CD4-positive, alpha-beta T cell treated with Interferon gamma for 1 hour (primary cell): Measurements from ENCODE around the gene DRAXIN.

Source experiments
- DNase-seq: peaks from one replicate; pipeline ENCODE4 v3.0.0-alpha.2; 2020

The DRAXIN gene

DNA sequence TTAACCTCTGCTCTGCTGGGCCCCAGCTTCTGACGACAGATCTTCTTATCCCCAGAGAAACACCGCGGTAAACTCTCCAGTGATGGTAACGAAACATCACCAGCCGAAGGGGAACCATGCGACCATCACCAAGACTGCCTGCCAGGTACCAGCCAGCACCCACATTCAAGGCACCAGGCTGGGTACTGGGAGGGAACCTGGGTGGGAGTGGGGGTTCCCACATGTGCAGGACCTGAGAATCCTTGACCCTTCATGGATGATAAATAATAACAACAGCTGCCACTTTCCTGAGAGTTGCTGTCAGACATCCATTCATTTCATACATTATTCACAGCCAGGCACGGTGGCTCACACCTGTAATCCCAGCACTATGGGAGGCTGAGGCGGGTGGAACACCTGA, 20.8 kb downstream of the DRAXIN start:
- DNase-seq: no peak

DNA sequence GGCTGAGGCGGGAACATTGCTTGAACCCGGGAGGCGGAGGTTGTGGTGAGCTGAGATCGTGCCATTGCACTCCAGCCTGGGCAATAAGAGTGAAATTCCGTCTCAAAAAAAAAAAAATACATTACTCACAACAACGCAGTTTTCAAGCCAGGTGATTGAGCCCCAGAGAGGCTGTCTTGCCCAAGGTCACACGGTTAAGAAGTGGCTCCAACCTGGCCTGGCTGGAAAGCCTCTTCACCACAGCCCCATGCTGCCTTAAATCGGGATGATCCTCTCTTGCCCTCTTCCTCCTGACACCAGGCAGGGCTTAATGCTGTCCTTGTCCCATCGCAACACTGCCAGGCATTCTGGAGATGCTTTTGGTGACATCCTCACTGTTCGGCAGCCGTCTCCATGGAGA, 21.6 kb downstream of the DRAXIN start:
- no peak for DNase-seq

DNA sequence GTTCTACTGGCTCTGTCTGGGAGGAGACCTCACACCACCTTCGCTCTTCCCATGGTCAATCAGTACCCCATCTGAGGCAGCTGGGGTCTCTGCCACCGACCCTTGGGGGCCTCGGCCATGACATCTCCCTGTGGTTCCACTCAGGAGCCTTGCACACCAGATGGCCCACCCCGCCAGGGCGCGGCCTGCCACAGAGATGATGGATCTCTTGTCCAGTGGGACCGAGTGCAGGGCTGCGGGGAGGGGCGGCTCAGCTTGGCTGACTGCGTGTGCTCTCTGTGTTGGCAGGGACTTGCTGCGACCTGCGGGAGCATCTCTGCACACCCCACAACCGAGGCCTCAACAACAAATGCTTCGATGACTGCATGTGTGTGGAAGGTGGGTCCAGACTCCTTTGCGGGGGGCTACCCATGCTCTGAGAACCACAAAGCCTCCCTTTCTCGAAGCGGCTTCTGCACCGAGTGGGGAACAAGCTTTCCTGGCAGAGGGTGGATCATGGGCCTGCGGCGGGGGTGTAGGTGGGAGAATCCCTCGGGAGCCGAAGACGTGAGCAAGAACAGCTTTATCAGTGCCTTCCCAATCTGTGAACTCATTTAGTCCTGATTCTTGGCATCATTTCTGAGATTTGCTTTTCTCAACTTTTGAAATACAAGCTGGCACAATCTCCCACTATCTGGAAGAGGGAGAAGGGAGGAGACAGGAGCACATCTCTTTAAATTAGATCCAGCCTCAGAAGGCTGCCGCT, 23.5 kb downstream of the DRAXIN start:
- DNase-seq: no peak

DNA sequence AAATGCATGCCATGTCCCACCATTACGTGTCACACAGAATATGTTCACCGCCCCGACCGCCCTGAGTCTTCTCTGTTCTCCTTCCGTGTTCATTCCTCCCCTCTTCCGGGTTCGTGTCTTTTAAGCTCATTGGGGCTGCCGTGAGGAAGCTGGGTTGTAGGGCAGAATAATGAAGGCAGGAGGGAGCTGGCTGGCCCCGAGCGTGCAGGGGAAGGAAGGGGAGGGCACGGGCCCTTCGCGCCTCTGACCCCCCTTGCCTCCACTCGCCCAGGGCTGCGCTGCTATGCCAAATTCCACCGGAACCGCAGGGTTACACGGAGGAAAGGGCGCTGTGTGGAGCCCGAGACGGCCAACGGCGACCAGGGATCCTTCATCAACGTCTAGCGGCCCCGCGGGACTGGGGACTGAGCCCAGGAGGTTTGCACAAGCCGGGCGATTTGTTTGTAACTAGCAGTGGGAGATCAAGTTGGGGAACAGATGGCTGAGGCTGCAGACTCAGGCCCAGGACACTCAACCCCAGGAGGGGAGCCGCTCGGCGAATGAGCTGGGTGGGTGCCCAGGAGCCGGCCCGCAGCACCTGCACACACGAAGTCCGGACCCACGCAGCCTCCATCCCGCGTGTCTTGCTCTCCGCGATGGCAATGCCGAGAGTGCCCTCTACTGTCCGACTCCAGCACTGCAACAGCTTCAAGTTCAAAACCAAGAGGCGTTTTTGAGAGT, 28.0 kb downstream of the DRAXIN start:
- peak; percentile 83 for DNase-seq

DNA sequence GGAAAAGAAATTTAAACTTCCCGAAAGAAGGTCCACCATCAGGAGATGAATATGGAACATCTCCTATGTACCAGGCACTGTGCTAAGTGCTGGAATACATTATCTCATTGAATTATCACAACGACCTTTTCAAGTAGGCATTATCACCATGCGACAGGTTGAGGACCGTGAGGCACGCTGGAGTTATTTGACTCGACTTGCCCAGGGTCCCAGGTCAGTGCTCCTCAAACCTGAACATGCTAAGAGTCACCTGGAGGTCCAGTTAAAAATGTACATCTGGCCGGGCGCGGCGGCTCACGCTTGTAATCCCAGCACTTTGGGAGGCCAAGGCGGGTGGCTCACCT, 28.5 kb downstream of the DRAXIN start:
- DNase-seq: no peak

DNA sequence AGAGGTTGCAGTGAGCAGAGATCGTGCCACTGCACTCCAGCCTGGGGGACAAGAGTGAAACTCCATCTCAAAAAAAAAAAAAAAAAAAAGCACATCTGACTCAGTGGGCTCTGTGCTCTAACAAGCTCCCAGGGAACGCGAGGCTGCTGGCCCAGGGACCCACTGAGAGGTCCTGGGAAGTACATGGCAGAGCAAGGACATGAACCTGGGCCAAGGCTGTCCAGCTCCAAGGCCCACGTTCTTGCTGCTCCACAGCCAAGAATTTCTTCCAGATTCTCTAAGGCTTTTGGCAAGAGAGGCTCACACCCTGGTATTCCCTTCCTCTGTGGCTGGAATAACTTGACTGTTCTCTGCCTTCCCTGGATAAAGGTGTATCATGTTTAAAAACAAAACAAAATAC, 29.0 kb downstream of the DRAXIN start:
- DNase-seq: no peak

DNA sequence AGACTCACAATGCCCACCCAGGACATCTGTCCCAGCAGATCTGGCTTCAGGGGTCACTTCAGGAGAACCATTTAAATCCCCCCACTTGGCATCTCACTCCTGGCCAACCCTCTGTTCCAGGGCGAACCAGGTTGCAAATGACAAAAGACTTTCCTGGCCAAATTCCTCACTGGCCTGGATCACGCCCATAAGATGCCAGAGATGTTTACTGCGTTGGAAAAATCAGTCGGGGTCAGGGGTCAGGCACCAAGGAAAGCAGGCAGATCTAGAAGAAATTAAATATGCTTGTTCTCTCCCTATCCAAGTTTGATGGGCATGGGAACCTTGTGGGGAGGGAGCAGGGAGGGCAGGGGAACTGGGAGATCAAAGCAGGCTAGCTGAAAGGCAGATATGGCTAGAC, 29.8 kb downstream of the DRAXIN start:
- no peak for DNase-seq

DNA sequence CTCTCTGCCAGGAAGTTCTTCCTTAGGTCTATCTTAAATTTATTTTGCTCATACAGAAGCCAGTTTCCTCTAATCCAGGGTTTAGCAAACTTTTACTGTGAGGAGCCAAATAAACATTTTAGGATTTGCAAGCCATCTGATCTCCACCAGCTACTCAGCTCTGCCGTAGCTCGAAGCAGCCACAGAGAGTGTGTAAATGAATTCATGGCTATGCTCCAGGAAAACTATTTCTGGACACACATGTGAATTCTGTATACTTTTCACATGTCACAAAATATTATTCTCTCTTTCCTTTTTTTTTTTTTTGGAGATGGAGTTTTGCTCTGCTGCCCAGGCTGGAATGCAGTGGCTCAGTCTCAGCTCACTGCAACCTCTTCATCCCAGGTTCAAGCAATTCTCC, 31.0 kb downstream of the DRAXIN start:
- no peak for DNase-seq

DNA sequence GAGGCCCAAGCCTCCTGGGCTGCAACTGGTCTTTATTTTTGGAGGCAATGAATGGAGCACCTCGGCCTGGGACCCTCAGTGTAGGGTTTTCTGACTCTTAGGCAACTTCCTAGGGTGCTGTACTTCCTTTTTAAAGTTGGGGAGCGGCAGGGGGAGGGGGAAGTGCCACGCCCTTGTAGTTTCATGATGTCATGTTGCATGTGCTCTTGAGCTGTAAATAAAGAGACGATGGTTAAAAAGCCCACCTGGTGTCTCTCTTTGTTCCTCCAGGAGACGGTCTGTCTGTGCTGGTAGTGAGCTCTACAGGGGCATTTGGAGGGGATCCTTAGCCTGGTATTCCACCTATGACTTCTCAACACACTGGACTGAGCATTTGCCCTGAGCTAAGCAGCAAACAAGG, 34.1 kb downstream of the DRAXIN start:
- DNase-seq: peak; percentile 49

DNA sequence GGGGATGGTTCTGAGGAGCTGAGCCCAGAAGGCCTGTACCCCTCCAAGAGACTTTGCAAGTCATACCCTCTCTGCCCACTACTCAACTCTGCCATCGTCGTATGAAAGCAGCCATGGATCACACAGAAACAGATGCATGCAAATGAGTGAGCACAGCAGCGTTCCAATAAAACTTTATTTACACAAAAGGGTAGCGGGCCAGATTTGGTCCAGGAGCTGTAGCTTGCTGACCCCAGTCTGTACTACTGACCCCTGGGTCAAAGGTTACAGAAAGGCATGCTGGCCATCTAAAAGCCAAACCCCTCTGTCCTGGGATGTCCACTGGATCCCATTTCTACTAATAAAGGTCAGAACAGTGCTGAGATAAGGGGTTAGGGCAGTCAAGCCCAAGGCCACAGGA, 35.6 kb downstream of the DRAXIN start:
- no peak for DNase-seq

DNA sequence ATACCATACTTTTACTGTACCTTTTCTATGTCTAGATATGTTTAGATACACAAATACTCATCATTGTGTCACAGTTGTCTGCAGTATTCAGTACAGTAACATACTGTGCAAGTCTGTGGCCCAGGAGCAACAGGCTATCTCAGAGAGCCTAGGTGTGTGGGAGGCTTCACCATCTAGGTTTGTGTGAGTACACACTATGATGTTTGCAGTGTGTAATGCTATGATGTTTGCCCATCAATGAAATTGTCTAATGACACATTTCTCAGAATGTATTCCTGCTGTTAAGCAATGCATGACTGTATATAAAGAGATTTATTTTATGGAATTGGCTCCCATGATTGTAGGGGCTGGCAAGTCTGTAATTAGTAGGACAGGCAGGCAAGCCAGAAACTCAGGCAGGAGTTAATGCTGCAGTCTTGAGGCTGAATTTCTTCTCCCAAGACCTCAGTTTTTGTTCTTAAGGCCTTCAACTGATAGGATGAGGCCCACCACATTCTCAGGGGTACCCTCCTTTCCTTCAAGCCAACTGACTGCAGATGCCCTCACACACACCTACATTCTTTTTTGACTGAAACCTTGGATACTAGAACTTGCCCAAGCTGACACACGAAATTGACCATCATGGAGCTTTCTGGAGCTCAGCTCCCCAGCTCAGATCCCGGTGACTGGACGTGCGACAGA, 36.8 kb downstream of the DRAXIN start:
- no peak for DNase-seq

DNA sequence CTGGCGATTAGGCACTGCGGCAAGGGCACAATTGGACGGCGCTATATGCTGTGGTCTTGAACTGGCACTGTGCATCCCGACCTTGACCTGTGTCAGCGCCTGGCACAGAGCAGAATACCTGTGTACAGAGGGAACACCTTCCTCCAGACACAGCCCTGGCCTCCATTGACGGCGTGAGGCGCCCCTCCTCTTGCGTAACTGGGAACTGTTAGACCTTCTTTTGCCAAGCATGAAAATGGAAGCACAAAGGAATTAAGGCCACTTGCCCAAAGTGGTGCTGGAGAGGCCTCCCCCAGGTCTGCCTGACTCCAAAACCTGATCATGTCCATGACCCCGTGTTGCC, 37.6 kb downstream of the DRAXIN start:
- no peak for DNase-seq

DNA sequence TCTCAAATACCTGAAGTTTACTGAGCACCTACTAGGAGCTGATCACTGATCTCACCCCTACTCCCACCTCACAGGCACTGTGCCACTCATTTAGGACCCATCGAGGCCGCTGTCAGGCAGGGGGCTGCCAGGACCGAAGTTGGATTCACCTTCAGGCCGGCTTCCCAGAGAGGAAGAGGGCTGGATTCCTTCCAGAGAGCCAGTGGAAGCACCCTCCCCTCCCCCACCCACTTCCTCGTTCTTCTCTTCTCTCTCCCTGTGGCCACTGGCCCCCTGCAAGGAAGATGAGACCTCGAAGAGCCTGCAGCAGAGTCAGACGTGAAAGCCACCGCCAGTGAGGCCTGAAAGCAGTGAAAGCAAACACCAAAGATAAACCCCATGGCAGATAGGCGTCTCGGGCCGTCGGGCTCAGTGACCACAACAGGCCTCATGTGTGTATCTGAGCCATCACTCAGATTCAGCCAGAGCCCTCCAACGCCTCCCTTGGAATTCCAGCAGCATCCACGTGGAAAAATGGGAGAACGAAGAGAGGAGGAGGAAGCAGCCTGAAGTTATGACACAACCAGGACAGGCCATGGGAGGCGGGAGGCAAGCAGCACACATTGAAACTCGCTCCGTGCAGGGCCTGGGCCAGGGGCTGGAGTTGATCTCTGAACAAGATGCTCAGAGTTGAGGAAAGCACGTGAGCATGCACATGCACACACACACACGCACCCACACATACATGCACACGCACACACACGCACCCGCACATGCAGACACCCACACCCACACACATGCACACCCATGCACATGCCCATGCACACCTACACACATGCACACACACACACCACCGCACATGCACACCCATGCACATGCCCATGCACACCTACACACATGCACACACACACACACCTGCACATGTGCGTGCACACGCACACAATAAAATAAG, 38.3 kb downstream of the DRAXIN start:
- no peak for DNase-seq

DNA sequence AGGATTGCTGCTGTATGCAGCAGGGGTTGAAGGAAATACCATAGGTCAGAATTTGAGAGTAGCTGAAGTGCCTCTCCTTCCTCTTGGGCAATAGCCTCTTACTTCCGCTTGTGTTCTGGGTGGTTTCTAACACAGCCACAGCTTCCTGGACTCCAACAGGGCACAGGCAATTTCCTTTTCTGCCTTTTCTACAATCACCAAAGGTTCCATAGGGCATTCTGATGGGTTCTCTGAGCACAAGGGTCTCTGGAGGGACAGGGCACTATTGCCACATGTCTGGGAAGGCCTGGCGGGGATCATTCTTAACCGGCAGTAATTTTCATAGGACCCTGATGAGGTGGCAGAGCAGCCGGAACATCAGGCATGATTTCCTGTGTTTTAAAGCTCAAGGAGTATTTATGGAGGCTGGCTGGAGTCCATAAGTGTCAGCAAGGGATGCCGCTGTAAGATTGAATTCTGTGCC, 39.0 kb downstream of the DRAXIN start:
- peak; percentile 43 for DNase-seq

DNA sequence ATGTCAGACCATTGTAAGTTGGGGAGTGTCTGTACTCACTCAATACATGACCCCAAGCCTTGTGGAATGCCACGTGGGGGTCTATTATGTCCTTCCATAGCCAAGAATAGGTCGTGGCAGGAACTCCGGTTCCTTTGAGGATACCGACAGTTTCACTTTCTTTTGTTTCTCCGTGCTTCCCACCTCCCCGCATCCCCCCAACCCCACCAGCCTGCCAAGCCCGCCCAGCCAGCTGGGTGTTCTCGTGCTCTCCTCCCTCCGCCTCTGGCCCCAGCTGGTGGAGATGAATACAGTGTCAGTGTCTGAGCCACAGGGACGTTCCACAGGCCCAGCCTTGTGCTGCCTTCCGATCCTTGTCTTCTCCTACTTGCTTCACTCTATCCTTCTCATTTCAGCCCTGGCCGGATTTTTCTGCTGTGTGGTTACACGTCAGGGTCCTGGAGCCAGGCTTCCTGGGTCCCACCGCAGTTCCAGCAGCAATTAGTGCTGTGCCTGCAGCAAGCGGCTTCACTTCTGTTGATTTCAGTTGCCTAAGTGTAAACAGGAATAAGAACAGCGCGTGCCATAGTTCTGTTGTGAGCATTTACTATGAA, 40.3 kb downstream of the DRAXIN start:
- DNase-seq: peak; percentile 24

DNA sequence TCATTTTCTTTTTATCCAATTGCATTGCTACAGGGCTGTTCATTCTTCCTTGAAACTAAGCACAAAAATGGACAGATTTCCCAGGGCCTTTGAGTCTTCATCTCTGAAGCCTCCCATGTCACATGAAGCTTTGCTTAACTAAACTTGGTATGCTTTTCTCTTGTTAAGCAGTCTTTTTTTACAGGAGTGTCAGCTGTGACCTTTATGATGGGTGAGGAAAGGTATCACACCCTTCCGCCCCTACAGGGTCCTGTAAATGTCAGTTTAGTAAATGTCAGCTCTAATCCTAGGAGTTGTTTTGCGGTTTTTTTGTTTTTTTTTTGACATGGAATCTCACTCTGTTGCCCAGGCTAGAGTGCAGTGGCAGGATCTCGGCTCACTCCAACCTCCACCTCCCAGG, 41.8 kb downstream of the DRAXIN start:
- DNase-seq: no peak

DNA sequence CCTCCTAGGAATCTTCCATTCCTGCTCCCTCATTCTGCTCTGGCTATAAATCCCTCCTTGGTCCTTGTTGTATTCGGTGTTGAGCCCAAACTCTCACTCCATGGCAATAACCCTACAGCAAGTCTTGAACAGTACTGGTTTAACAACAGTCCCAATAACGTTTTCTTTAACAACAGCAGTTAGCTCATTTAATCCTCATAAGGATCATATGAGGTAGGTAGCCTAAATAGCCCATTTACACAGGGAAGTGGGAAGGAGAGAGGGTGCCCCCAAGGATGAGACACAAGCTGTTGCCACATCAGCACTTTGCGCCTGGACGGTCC, 44.0 kb downstream of the DRAXIN start:
- DNase-seq: no peak

DNA sequence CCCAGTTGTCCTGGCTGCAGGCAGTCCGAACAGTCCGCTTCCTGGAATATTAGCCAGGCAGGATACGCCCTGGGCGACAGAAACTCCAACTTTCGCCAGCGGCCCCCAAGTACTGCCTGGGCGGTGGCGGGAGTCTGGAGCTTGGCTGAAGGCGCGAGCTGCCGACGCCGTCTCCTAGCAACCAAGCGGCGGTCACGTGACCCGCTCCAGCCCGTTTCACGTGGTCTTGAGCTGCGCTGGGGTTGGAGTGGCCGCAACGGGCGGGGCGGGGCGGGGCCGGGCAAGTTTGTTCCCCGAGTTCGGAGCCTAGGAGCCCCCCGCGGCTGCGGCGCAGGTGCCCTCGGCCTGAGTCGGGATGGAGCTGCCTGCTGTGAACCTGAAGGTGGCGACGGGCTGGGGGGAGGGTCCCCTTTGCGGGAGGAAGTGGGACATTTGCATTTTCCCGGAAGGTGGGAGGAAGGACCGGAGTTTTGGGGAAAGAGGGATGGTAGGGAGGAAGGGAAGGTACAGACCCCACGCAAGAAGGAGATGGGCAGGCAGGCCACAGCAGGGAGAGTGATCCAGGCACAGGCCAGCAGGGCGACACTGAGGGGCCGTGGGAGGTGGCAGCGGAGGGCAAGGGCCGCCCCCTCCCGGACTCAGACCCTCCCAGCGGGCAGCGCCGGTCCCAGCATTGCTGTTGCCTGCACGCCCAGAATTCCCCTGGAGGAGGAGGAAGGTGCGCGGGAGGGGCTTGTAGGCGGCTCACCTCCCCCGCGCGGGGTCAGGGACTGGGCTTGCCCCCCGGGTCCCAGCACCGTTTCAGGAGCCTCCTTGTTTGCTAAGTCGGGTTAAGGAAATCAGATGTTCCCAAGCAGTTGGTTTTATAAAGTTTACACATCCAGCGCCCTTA, 44.6 kb downstream of the DRAXIN start, which contains the start of gene AGTRAP:
Gene AGTRAP (plus strand): TSS at position 283 of the 892 bp plus-strand sequence. CDS start 73 bp downstream, at position 356.
- peak; percentile 90 for DNase-seq

DNA sequence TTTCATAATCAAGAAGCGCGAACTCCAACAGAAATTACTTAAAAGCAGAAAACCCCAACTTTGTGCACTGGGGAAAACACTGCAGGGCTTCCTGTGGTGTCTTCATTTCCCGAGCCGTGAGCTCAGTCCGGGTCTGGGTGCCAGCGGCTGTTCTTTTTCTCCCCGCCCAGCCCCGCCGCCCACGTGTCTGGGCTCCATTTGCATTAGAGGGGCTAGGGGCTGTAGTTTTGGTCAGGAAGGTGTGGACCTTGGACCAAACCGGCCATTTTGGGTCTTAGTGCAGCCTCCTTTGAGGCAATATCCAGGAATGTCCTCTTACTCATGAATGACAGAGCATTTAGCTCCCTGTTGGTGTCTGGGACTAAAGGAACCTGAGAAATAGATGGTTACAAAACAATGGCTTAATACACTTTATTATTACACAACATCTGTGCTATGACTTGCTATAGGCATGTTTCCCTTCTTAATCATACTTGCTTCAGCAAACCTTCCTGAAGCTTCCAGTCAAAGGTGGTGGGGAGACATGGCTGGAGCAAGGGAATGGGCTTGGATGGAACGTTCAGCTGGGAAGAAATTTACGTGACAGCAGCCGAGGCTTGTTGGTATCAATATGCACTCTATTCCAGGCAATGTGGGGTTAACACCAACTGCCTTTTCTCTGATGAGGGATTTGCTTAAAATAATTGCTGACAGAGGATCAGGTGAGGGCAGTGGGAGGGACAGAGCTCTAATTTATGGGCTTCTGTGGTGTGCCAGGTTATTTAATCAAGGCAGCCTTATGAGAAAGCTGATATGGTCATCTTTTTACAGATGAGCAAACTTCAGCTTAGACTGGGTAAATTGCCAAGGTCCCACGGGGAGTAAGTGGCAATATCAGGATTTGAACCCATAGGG, 45.5 kb downstream of the DRAXIN start:
- DNase-seq: peak; percentile 53

DNA sequence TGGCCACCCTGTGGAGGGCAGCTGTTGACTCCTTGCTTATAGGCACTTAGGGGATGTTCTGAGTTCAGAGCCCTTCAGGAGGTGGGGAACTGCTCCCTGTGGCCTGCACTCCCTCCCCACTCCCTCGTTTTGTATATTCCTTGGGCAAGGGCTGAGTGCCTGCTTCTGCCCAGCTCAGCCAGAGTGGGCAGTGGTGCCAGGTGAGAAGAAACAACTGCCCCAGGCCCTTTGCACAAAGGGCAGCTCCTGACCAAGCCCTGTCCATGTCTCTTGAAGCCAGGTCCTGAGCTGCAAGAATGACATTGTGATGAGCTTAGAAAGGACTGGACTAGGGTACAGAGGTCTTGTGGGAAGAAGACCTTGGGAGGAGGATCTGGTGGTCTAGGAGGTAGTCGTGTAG, 46.6 kb downstream of the DRAXIN start:
- no peak for DNase-seq

DNA sequence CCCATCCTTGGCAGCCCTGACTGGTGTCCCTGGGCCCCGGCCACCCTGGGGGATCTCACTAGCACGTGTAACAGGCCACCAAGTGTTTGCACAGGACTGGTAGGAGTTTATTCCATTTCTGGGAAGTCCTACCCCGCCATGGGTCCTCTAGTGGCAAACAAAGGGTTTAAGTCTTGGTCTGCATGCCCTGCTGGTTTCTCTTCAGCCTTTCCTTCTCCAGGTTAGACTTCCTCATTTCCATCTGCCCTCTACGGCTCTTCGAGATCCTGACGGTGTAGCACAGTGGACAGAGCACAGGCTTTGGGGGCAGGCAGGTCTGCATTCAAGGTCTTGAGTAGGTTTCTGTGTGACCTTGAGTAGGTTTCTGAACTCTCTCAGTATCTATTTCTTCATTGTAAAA, 47.3 kb downstream of the DRAXIN start:
- DNase-seq: peak; percentile 17
